ENCODE measurements around the gene RPUSD4. TPM values are rescaled to one million over a fixed set of nuclear protein-coding genes. Genes with fewer than 3 reads are reported as not detected.

Gene RPUSD4
- total and polyA plus RNA-seq, 2 experiments from 2014 or later: 15.2 to 36.5 TPM

- no peaks in the 10 kb centered on the region for H3K27me3 ChIP-seq
- TF ChIP-seq CTCF (IDR thresholded peaks at IDR 0.05; ENCODE audit: low read depth, low read length): no peak
- H3K4me3 ChIP-seq: no peak overlapping the region
- DNase-seq (ENCODE audit: low read depth in 1 of 2, low spot score in 1 of 2): no peak
- H3K36me3 ChIP-seq: no peaks in the 10 kb centered on the region
- no peaks in the 10 kb centered on the region for H3K9me3 ChIP-seq (ENCODE audit: low read depth)
- peaks cover 7% of the 10 kb centered on the region for H3K4me1 ChIP-seq (ENCODE audit: low read depth)
- no peak overlapping the region for H3K27ac ChIP-seq
Measured at GRCh38 chr11:126166413-126166812, 45.0 kb downstream of the RPUSD4 start.

GRCh38 chr11:126165757-126166156 lies 45.7 kb downstream of the RPUSD4 start:
- H3K27ac ChIP-seq: no peak overlapping the region

GRCh38 chr11:126165311-126165720 lies 46.1 kb downstream of the RPUSD4 start:
- TF ChIP-seq CTCF (IDR thresholded peaks at IDR 0.05; ENCODE audit: low read depth, low read length): no peak
- H3K36me3 ChIP-seq: no peaks in the 10 kb centered on the region
- no peaks in the 10 kb centered on the region for H3K27me3 ChIP-seq
- H3K27ac ChIP-seq: no peak overlapping the region
- H3K9me3 ChIP-seq (ENCODE audit: low read depth): no peaks in the 10 kb centered on the region
- H3K4me1 ChIP-seq (ENCODE audit: low read depth): peaks cover 7% of the 10 kb centered on the region
- no peak overlapping the region for H3K4me3 ChIP-seq
- no peak for DNase-seq (ENCODE audit: low read depth in 1 of 2, low spot score in 1 of 2)

More at GRCh38 chr11:126165757-126166156, 45.7 kb downstream of the RPUSD4 start:
- Histone ChIP-seq H3K4me1 (ENCODE audit: low read depth) (peaks cover 7% of the 10 kb centered on the region), H3K27me3 (no peaks in the 10 kb centered on the region), H3K9me3 (ENCODE audit: low read depth) (no peaks in the 10 kb centered on the region), H3K36me3 (no peaks in the 10 kb centered on the region), H3K4me3 (no peak overlapping the region)
- TF ChIP-seq CTCF (IDR thresholded peaks at IDR 0.05; ENCODE audit: low read depth, low read length): no peak
- peak in 1 of 2 donors; percentile 40 for DNase-seq (ENCODE audit: low read depth in 1 of 2, low spot score in 1 of 2)

- Histone ChIP-seq H3K4me3 (no peak overlapping the region), H3K4me1 (ENCODE audit: low read depth) (peaks cover 10% of the 10 kb centered on the region), H3K36me3 (no peaks in the 10 kb centered on the region), H3K27ac (no peak overlapping the region), H3K9me3 (ENCODE audit: low read depth) (no peaks in the 10 kb centered on the region), H3K27me3 (no peaks in the 10 kb centered on the region)
- TF ChIP-seq CTCF (IDR thresholded peaks at IDR 0.05; ENCODE audit: low read depth, low read length): no peak
- DNase-seq (ENCODE audit: low read depth in 1 of 2, low spot score in 1 of 2): no peak
Measured at GRCh38 chr11:126164781-126165180, 46.7 kb downstream of the RPUSD4 start.

GRCh38 chr11:126163779-126164178 lies 47.7 kb downstream of the RPUSD4 start:
- DNase-seq (ENCODE audit: low read depth in 1 of 2, low spot score in 1 of 2): no peak
- no peaks in the 10 kb centered on the region for H3K27me3 ChIP-seq
- no peak overlapping the region for H3K4me3 ChIP-seq
- no peaks in the 10 kb centered on the region for H3K36me3 ChIP-seq
- H3K4me1 ChIP-seq (ENCODE audit: low read depth): peaks cover 13% of the 10 kb centered on the region
- no peaks in the 10 kb centered on the region for H3K9me3 ChIP-seq (ENCODE audit: low read depth)
- H3K27ac ChIP-seq: no peak overlapping the region
- no peak for TF ChIP-seq CTCF (IDR thresholded peaks at IDR 0.05; ENCODE audit: low read depth, low read length)
